ENCODE measurements around the gene AKAP17A. TPM values are rescaled to one million over a fixed set of nuclear protein-coding genes. Genes with fewer than 3 reads are reported as not detected.
"Not testable (repeated sequence)": the region's sequence is repeated elsewhere in the genome, so short reads cannot be mapped to it uniquely, and the experiment has no call there.

AKAP17A gene
- total RNA-seq, 1 donor = 9.5 TPM

DNA sequence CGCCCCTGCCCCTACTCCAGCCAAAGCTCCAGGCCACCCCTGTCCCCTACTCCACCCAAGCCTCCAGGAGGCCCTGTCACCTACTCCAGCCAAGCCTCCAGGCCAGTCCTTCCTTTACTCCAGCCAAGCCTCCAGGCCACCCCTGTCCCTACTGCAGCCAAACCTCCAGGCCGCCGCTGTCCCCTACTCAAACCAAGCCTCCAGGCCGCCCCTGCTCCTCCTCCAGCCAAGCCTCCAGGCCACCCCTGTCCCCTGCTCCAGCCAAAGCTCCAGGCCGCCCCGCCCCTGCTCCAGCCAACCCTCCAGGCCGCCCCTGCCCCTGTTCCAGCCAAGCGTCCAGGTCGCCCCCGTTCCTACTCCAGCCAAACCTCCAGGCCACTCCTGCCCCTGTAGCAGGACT is 18.4 kb downstream of the AKAP17A start:
- TF ChIP-seq, protein P1, sequence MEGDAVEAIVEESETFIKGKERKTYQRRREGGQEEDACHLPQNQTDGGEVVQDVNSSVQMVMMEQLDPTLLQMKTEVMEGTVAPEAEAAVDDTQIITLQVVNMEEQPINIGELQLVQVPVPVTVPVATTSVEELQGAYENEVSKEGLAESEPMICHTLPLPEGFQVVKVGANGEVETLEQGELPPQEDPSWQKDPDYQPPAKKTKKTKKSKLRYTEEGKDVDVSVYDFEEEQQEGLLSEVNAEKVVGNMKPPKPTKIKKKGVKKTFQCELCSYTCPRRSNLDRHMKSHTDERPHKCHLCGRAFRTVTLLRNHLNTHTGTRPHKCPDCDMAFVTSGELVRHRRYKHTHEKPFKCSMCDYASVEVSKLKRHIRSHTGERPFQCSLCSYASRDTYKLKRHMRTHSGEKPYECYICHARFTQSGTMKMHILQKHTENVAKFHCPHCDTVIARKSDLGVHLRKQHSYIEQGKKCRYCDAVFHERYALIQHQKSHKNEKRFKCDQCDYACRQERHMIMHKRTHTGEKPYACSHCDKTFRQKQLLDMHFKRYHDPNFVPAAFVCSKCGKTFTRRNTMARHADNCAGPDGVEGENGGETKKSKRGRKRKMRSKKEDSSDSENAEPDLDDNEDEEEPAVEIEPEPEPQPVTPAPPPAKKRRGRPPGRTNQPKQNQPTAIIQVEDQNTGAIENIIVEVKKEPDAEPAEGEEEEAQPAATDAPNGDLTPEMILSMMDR (IDR thresholded peaks at IDR 0.05; ENCODE audit: insufficient read depth, low read length) = no peak
- no peak for DNase-seq (ENCODE audit: low read depth)
- H3K4me3 ChIP-seq (ENCODE audit: low read depth, low read length) = no peak overlapping the region

DNA sequence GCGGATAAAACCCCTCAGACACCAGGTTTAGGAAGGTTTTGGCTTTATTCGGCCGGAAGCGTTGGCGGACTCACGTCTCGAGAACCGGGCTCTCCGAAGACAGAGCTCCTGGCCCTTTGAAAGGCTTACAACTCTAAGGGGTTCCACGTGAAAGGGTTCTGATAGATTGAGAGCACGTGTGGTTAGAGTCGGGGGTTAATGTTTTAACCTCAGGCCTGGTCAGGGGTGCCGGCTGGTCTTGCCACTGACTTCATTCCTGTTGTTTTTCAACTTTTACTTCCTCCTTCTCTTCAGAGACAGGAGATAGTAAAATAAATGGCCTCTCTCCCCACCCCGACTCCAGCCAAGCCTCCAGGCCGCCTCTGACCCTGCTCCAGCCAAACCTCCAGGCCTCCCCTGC is 18.8 kb downstream of the AKAP17A start:
- no peak overlapping the region for H3K4me3 ChIP-seq (ENCODE audit: low read depth, low read length)
- DNase-seq (ENCODE audit: low read depth) = no peak
- TF ChIP-seq, protein P1 (IDR thresholded peaks at IDR 0.05; ENCODE audit: insufficient read depth, low read length) = no peak

DNA sequence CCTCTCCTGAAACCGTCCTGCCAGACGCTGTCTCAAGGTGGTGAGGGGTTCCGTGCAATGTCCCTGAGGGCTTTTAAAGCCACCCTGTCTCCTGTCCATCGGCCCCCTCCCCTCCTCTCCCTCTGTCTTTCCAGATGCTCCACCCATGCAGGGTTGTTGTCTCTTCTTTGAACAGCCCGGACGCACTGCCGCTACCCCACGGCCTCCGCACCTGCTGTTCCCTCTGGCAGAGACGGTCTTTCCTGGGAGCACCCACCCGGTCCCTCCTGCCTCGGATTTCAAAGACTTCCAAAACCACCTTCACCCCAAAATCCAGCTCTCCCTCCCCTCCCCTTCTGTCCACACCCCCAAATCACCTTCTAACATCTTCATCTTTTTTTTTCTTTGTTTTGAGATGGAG is 19.3 kb downstream of the AKAP17A start:
- DNase-seq (ENCODE audit: low read depth) = no peak
- TF ChIP-seq, protein P1 (IDR thresholded peaks at IDR 0.05; ENCODE audit: insufficient read depth, low read length) = no peak
- H3K4me3 ChIP-seq (ENCODE audit: low read depth, low read length) = no peak overlapping the region

DNA sequence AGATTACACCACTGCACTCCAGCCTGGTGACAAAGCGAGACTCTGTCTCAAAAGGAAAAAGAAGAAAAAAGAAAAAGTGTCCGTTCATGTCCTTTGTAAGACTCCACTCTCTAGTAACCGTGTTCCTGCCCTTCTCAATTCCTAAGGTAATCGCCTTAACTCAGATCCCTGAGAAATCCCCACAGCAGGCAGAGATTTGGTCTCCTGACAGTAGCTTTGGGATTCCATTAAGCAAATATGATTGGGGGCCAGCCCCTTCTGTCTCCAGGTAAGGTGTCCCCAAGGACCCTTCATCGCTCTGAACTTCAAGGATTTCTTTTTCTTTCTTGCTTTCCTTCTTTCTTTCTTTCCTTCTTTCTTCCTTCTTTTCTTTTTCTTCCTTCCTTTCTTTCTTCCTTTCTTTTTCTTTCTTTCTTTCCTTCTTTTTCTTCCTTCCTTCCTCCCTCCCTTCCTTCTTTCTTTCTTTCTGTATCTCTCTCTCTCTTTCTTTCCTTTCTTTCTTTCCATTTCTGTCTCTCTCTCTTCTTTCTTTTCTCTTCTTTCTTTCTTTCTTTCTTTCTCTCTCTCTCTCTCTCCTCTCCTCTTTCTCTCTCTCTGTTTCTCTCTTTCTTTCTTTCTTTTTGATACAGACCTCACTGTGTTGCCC is 21.4 kb downstream of the AKAP17A start:
- TF ChIP-seq, protein P1 (IDR thresholded peaks at IDR 0.05; ENCODE audit: insufficient read depth, low read length) = no peak
- H3K4me3 ChIP-seq (ENCODE audit: low read depth, low read length) = no peak overlapping the region
- DNase-seq (ENCODE audit: low read depth) = no peak

DNA sequence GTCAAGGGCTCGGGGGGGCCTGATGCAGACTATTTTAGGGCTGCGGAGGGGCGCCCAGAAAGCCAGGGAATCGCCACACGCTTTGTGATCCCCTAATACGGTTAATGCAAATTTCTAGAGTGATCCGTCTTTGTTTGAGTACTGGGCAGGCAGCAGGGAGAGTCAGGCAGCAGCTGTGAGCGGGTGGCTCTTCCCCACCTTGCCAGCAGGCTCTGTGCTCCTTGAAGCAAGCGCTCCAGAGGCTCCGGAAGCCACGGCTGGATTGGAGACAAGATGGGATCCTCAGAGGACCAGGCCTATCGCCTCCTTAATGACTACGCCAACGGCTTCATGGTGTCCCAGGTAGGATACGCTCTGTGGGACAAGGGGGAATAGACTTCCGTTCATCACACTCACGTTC is 23.5 kb downstream of the AKAP17A start, which contains the start of gene ASMT:
Gene ASMT (plus strand): TSS at position 133 of the 400 bp plus-strand sequence. CDS start 141 bp downstream, at position 274.
- no peak for DNase-seq (ENCODE audit: low read depth)
- H3K4me3 ChIP-seq (ENCODE audit: low read depth, low read length) = no peak within 1 kb of the TSS
- TF ChIP-seq, protein P1 (IDR thresholded peaks at IDR 0.05; ENCODE audit: insufficient read depth, low read length) = no peak

DNA sequence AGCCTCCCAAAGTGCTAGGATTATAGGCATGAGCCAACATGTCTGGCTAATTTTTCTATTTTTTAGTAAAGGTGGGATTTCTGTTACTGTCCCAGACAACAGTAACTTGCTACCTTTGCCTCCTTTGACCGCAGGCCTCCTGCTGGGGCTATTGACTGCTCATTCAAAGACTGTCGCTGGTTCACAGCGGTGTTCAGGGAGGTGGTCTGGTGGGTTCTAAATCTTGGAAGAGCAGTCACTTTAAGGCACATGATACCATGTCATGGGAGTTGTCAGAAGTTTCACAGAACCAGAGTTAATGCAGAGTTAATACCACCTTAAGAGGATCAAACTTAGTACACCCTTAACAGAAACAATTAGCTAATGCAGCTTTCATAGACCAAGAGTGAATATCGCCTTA is 27.3 kb downstream of the AKAP17A start:
- no peak overlapping the region for H3K4me3 ChIP-seq (ENCODE audit: low read depth, low read length)
- DNase-seq (ENCODE audit: low read depth) = no peak
- TF ChIP-seq, protein P1 (IDR thresholded peaks at IDR 0.05; ENCODE audit: insufficient read depth, low read length) = no peak

DNA sequence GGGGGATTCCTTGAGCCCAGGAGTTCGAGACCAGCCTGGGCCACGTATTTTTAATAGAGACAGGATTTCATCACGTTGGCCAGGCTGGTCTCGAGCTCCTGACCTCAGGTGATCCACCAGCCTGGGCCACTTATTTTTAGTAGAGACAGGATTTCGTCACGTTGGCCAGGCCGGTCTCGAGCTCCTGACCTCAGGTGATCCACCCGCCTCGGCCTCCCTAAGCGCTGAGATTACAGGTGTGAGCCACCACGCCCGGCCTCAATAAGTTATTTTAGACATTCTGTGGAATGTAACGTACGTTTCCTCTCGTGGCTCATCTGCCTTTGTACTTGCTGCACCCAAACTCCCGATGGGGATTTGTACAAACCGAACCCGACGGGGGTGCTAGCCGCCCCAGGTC is 32.3 kb downstream of the AKAP17A start:
- DNase-seq (ENCODE audit: low read depth) = no peak
- TF ChIP-seq, protein P1 (IDR thresholded peaks at IDR 0.05; ENCODE audit: insufficient read depth, low read length) = no peak
- H3K4me3 ChIP-seq (ENCODE audit: low read depth, low read length) = no peak overlapping the region

DNA sequence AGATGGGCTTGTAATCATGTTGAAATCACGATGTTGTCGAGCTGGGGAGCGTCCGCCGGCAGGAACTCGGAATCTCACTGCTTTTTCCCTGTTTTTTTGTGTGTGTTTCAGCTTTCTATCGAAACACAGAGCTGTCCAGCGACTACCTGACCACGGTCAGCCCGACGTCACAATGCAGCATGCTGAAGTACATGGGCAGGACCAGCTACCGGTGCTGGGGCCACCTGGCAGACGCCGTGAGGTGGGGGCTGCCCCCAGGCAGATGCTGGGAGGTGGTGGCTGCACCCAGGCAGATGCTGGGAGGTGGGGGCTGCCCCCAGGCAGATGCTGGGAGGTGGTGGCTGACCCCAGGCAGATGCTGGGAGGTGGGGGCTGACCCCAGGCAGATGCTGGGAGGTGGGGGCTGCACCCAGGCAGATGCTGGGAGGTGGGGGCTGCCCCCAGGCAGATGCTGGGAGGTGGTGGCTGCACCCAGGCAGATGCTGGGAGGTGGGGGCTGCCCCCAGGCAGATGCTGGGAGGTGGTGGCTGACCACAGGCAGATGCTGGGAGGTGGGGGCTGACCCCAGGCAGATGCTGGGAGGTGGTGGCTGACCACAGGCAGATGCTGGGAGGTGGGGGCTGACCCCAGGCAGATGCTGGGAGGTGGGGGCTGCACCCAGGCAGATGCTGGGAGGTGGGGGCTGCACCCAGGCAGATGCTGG is 32.9 kb downstream of the AKAP17A start:
- H3K4me3 ChIP-seq (ENCODE audit: low read depth, low read length); DNase-seq (ENCODE audit: low read depth): not testable (repeated sequence)

DNA sequence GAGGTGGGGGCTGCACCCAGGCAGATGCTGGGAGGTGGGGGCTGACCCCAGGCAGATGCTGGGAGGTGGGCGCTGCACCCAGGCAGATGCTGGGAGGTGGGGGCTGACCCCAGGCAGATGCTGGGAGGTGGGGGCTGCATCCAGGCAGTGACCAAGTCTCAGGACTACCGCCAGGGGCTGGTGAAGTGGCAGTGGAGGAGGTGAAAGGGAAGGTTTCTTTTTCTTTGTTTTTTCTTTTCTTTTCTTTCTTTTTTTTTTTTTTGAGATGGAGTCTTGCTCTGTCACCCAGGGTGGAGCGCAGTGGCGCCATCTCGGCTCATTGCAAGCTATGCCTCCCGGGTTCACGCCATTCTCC is 33.4 kb downstream of the AKAP17A start:
- DNase-seq (ENCODE audit: low read depth); H3K4me3 ChIP-seq (ENCODE audit: low read depth, low read length): not testable (repeated sequence)

All from fibroblast of the aortic adventitia (primary cell).